Stimulated activated CD4-positive, alpha-beta T cell treated with anti-CD3 and anti-CD28 coated beads, Interleukin-1b, Interleukin-23, amount 100 ng/mL, for 24 hours (primary cell): ENCODE data around the gene CEP20.

Experiments used
- DNase-seq, 4 experiments: peaks; one replicate each; pipeline ENCODE4 v3.0.0-alpha.2; 2020; ENCODE audit warnings: low read depth in 4 of 4, low spot score in 1 of 4

The CEP20 gene

DNA sequence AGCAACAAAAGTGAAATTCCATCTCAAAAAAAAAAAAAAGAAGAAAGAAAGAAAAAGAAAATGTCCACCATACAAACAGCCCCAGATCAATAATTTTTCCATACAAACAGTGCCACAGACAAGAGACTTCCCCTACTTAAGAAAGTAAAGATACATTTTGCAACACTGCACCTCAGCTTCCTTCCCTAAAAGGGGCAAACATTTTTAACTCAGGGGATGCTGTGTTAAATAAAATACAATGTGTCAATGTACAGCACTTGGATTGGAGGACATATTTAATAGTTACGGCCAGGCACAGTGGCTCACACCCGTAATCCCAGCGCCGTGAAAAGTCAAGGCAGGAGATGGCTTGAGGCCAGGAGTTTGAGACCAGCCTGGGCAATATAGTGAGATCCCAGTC is 53.9 kb downstream of the CEP20 start:
- DNase-seq = no peak

DNA sequence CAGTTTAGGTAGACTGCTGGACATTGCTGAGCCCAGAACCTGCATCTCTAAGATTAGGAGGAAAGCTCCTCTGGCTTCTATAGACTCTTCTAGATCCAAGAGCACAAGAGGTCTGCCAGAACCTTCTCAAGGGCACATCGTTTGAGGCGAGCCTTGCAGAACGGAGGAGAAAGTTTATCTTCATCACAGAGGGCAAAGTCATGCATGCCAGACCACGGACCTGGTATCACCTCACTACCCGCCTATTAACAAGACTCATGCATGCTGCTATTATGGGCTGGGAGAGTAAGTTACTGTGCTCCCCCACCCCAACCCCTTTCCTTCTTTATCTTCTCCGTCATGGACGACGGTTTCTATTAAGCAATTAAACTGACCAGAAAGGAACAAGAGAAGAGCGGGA is 54.9 kb downstream of the CEP20 start:
- no peak for DNase-seq

DNA sequence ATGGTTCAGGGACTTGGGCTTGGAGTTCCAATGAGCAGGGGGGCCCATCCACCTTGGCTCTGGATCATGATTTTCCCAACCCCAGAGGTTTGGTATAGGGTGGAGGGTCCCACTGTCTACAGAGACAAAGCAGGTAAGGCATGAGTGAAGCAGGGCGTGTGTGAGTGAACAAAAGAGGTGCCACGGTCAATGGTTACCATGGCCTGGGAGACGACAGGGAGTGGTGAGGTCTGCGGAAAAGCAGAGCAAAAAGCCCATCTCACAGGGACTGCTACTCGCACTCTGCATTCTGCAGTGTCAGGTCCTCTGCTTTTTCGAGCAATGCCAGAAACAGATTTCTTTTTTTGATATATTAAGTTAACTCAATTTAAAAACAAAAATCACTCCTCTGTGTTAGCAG is 56.2 kb downstream of the CEP20 start:
- no peak for DNase-seq

- DNase-seq = no peak
Measured at GRCh38 chr16:15830832-15831451, 57.5 kb downstream of the CEP20 start.

GRCh38 chr16:15829460-15829859 is 58.9 kb downstream of the CEP20 start:
- no peak for DNase-seq

- DNase-seq = no peak
Measured at GRCh38 chr16:15827709-15828343, 60.6 kb downstream of the CEP20 start.

GRCh38 chr16:15827299-15827698 is 61.1 kb downstream of the CEP20 start:
- DNase-seq = no peak

DNA sequence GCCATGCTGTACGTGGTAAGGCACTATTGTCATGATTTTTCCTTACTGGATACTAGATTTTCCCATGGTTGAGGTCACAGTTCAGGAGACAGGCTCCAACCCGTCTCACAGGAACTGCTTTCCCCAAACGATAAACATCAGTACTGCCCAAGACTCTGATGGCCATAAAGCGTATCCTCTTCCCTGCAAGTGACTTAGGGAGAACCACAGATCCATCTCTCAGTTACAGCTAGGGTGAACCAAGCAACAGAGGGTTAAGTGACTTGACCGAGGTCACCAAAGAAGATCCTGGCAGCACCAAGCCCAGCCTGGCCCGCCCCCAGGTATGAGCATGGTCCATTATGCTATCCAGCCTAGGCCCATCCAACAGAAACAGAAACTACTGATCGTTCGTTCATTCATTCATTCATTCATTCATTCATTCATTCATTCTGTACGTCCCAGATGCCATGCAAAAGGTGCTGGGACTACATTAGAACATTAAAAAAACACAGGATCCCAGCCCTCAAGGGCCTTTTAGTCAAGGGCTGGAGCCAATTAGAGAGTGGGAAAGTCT is 62.6 kb downstream of the CEP20 start:
- no peak for DNase-seq

- DNase-seq = no peak
Measured at GRCh38 chr16:15822957-15823356, 65.4 kb downstream of the CEP20 start.

DNA sequence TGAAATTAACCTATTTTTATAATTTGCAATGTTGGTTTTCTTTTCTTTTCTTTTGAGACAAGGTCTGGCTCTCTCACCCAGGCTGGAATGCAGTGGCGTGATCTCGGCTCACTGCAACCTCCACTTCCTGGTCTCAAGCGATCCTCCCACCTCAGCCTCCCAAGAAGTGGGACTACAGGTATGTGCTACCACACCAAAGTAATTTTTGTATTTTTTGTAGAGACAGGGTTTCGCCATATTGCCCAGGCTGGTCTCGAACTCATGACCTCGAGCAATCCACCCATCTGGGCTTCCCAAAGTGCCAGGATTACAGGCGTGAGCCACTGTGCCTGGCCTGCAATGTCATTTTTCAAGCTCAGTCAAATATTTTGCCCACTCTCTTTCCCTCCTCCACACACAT is 67.6 kb downstream of the CEP20 start:
- DNase-seq = no peak

- no peak for DNase-seq
Measured at GRCh38 chr16:15819046-15819445, 69.4 kb downstream of the CEP20 start.

GRCh38 chr16:15817446-15817845 is 71.0 kb downstream of the CEP20 start:
- no peak for DNase-seq

GRCh38 chr16:15816228-15816627 is 72.2 kb downstream of the CEP20 start:
- DNase-seq = no peak
